GM10266 (cell line): ENCODE measurements around the gene RANBP10.

Source experiments
- DNase-seq: peaks from one replicate; pipeline ENCODE4 v3.0.0; 2012; ENCODE audit errors: extremely low spot score
- TF ChIP-seq, protein P1 (sequence below): IDR thresholded peaks from 2 replicates; pipeline ENCODE4 v1.5.1; 2012; ENCODE audit warnings: mild to moderate bottlenecking, low read depth; ENCODE audit not compliant: control insufficient read depth, insufficient read depth; ENCODE audit errors: missing control alignments

Gene RANBP10

DNA sequence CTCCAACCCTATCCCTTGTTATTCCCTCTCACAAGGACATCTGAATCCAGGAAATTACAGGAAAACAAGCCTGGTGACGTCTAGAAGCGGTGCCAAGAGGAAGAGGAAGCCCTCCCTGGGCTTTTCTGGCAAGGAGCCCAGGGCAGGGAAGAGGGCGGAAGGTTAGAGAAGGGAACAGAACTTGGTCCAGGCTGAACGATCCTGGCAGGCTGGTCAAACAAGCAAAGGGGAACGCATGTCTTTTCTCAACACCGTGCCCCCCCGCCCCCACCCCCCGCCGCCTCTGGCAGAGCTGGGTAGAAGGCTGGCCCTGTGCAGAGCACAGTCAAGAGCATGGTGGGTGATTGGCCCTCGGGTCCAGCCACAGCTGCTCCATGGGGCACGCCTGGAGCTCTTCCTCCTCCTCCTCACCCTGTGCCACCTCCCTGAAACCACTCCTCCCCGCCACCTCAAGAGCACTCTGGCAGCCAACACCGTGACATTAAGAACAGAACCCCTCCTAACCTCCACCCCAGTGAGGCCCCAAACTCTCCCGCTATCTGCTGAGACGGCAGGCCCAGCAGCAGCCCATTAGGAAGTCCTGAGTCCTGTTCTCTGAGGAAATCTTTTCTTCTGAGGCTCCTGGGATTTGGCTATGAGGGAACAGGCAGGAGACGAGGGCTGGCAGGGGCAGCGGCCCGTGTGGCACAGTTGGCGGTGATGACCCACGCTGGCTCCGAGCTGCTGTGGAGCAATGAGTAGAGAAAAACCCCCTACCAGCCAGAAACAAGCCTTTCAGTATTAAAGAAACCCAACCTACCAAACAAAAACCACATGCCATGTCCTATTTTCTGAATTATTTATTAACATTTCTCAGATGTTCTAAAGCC lies 132.4 kb downstream of the RANBP10 start:
- DNase-seq = no peak
- TF ChIP-seq, protein P1, sequence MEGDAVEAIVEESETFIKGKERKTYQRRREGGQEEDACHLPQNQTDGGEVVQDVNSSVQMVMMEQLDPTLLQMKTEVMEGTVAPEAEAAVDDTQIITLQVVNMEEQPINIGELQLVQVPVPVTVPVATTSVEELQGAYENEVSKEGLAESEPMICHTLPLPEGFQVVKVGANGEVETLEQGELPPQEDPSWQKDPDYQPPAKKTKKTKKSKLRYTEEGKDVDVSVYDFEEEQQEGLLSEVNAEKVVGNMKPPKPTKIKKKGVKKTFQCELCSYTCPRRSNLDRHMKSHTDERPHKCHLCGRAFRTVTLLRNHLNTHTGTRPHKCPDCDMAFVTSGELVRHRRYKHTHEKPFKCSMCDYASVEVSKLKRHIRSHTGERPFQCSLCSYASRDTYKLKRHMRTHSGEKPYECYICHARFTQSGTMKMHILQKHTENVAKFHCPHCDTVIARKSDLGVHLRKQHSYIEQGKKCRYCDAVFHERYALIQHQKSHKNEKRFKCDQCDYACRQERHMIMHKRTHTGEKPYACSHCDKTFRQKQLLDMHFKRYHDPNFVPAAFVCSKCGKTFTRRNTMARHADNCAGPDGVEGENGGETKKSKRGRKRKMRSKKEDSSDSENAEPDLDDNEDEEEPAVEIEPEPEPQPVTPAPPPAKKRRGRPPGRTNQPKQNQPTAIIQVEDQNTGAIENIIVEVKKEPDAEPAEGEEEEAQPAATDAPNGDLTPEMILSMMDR = no peak
